PC-3 (cell line): ENCODE measurements around the gene ATP13A3. TPM values are rescaled to one million over a fixed set of nuclear protein-coding genes. Genes with fewer than 3 reads are reported as not detected.

Experiments used
- ATAC-seq: fragments of 200-7000 bp; cut with Tn5 transposase; 2 replicates; pipeline ENCODE4 v1.9.1; 2020; ENCODE audit warnings: mild to moderate bottlenecking, moderate library complexity
- BruUV-seq: library from RNA; stranded (reverse); fragments of 400-500 nt; replicated peaks from 2 replicates; lab custom pipeline; 2021; lab: Mats Ljungman, UMichigan
- CTCF ChIA-PET: fragments of 300-600 bp; sonication (Branson Sonifier 250); formaldehyde crosslinking; loops from one replicate; lab custom pipeline; 2022; ENCODE audit warnings: antibody characterized with exemption; lab: Charles Lee
- POLR2A ChIA-PET: fragments of 300-600 bp; sonication (Branson Sonifier 250); formaldehyde crosslinking; loops from one replicate; lab custom pipeline; 2022; ENCODE audit warnings: antibody characterized with exemption; ENCODE audit not compliant: unreplicated experiment; lab: Charles Lee
- DNase-seq: peaks from one replicate; pipeline ENCODE4 v3.0.0-alpha.2; 2015
- H2AFZ ChIP-seq: fragments of 300-600 bp; sonication (generic); 2 replicates; pipeline ENCODE4 v1.6.0; 2016; ENCODE audit warnings: antibody characterized with exemption, low read length
- H3F3A ChIP-seq: fragments of 300-600 bp; sonication (generic); one replicate; pipeline ENCODE4 v1.6.0; 2017; ENCODE audit warnings: antibody characterized with exemption, low read length, control low read depth, mild to moderate bottlenecking; ENCODE audit not compliant: unreplicated experiment
- H3K27ac ChIP-seq: fragments of 300-600 bp; sonication (generic); 2 replicates; pipeline ENCODE4 v1.5.1; 2016; ENCODE audit warnings: mild to moderate bottlenecking, low read length
- H3K27me3 ChIP-seq: fragments of 300-600 bp; sonication (generic); 2 replicates; pipeline ENCODE4 v1.6.1; 2016; ENCODE audit warnings: low read length, mixed read lengths
- H3K36me3 ChIP-seq: fragments of 300-600 bp; sonication (generic); 2 replicates; pipeline ENCODE4 v1.6.1; 2016; ENCODE audit warnings: low read depth, mixed run types, low read length, mixed read lengths
- H3K4me1 ChIP-seq: fragments of 300-600 bp; sonication (generic); 2 replicates; pipeline ENCODE4 v1.5.1; 2016; ENCODE audit warnings: low read length; ENCODE audit not compliant: insufficient read depth
- H3K4me2 ChIP-seq: fragments of 300-600 bp; sonication (generic); 2 replicates; pipeline ENCODE4 v1.6.0; 2016; ENCODE audit warnings: low read length
- H3K4me3 ChIP-seq: fragments of 300-600 bp; sonication (generic); 2 replicates; pipeline ENCODE4 v1.5.1; 2016; ENCODE audit warnings: mild to moderate bottlenecking, low read length, mixed read lengths
- H3K79me2 ChIP-seq: fragments of 300-600 bp; sonication (generic); 2 replicates; pipeline ENCODE4 v1.6.1; 2017; ENCODE audit warnings: low read length, mixed read lengths
- H3K9ac ChIP-seq: fragments of 300-600 bp; sonication (generic); 2 replicates; pipeline ENCODE4 v1.6.0; 2016; ENCODE audit warnings: mild to moderate bottlenecking, low read length
- H3K9me2 ChIP-seq: fragments of 300-600 bp; sonication (generic); replicated peaks from 2 replicates; pipeline ENCODE4 v1.6.1; 2016; ENCODE audit warnings: mixed run types, low read length, mixed read lengths
- H3K9me3 ChIP-seq: fragments of 300-600 bp; sonication (generic); 2 replicates; pipeline ENCODE4 v1.6.1; 2016; ENCODE audit warnings: low read length, mixed read lengths
- H4K20me1 ChIP-seq: fragments of 300-600 bp; sonication (generic); 2 replicates; pipeline ENCODE4 v1.6.1; 2016; ENCODE audit warnings: low read length, mixed read lengths
- CTCF ChIP-seq: fragments of 300-600 bp; sonication (generic); conservative IDR thresholded peaks from 2 replicates; pipeline ENCODE4 v1.5.1; 2017; ENCODE audit warnings: antibody characterized with exemption, low read depth, mild to moderate bottlenecking, low read length
- EZH2 ChIP-seq: fragments of 300-600 bp; sonication (generic); IDR thresholded peaks from one replicate; pipeline ENCODE4 v1.6.1; 2017; ENCODE audit warnings: antibody characterized with exemption, mild to moderate bottlenecking, low read length; ENCODE audit not compliant: unreplicated experiment
- EZH2phosphoT487 ChIP-seq: fragments of 300-600 bp; sonication (generic); IDR thresholded peaks from 2 replicates; pipeline ENCODE4 v1.6.1; 2018; ENCODE audit warnings: mild to moderate bottlenecking, antibody characterized with exemption, low read length, borderline replicate concordance
- intact Hi-C: fragments of 100-400 bp; cut with micrococcal nuclease; formaldehyde crosslinking; loops from 2 replicates; pipeline ENCODE4 v1.9.0; 2023
- total RNA-seq: library from RNA; depleted of rRNA; stranded (reverse); fragments of >200 nt; gene quantifications from 2 replicates; pipeline ENCODE4 v1.2.3, GENCODE V29; 2014

Gene ATP13A3
- total RNA-seq, 1 experiment from 2014 or later: 69.4 TPM

- no peaks in the 10 kb centered on the region for H3F3A ChIP-seq
- no peak overlapping the region for H3K9ac ChIP-seq
- H3K4me3 ChIP-seq: no peak overlapping the region
- peaks cover 19% of the 10 kb centered on the region for H3K27me3 ChIP-seq
- H3K36me3 ChIP-seq: no peaks in the 10 kb centered on the region
- no peaks in the 10 kb centered on the region for H3K9me3 ChIP-seq
- no peaks in the 10 kb centered on the region for H3K4me1 ChIP-seq
- no peaks in the 10 kb centered on the region for H4K20me1 ChIP-seq
- H3K79me2 ChIP-seq: no peaks in the 10 kb centered on the region
- ChIA-PET POLR2A (no interaction called here), CTCF (no interaction called here)
- no peak overlapping the region for H2AFZ ChIP-seq
- no peak for TF ChIP-seq EZH2phosphoT487
- DNase-seq (no peak), ATAC-seq (no peak)
- no peak overlapping the region for H3K27ac ChIP-seq
- H3K9me2 ChIP-seq: no peaks in the 10 kb centered on the region
- BruUV-seq: no TSS peak
- intact Hi-C loops: no loop called here
- no peak overlapping the region for H3K4me2 ChIP-seq
Measured at GRCh38 chr3:194392576-194392975, 94.2 kb downstream of the ATP13A3 start.

GRCh38 chr3:194390835-194391234, 96.0 kb downstream of the ATP13A3 start:
- H3F3A ChIP-seq: no peaks in the 10 kb centered on the region
- DNase-seq: no peak
- H3K9me3 ChIP-seq: no peaks in the 10 kb centered on the region
- no TSS peak for BruUV-seq
- H4K20me1 ChIP-seq: no peaks in the 10 kb centered on the region
- no peak for ATAC-seq
- no peak overlapping the region for H3K9ac ChIP-seq
- no peak overlapping the region for H2AFZ ChIP-seq
- ChIA-PET CTCF (no interaction called here), POLR2A (no interaction called here)
- no peak overlapping the region for H3K4me3 ChIP-seq
- no peaks in the 10 kb centered on the region for H3K4me1 ChIP-seq
- H3K4me2 ChIP-seq: no peak overlapping the region
- no peaks in the 10 kb centered on the region for H3K79me2 ChIP-seq
- H3K9me2 ChIP-seq: no peaks in the 10 kb centered on the region
- H3K27ac ChIP-seq: no peak overlapping the region
- H3K36me3 ChIP-seq: no peaks in the 10 kb centered on the region
- intact Hi-C loops: no loop called here
- TF ChIP-seq EZH2 (no peak), EZH2phosphoT487 (no peak), CTCF (no peak)
- peaks cover 19% of the 10 kb centered on the region for H3K27me3 ChIP-seq

GRCh38 chr3:194389269-194389668, 97.5 kb downstream of the ATP13A3 start:
- no peak overlapping the region for H3K27ac ChIP-seq
- H4K20me1 ChIP-seq: no peaks in the 10 kb centered on the region
- no peaks in the 10 kb centered on the region for H3K9me2 ChIP-seq
- H3K79me2 ChIP-seq: no peaks in the 10 kb centered on the region
- H3K4me2 ChIP-seq: no peak overlapping the region
- H3K27me3 ChIP-seq: peaks cover 19% of the 10 kb centered on the region
- no peak overlapping the region for H3K9ac ChIP-seq
- no peak overlapping the region for H2AFZ ChIP-seq
- ChIA-PET CTCF (no interaction called here), POLR2A (no interaction called here)
- no peaks in the 10 kb centered on the region for H3K4me1 ChIP-seq
- H3K36me3 ChIP-seq: no peaks in the 10 kb centered on the region
- BruUV-seq: no TSS peak
- no peak for ATAC-seq
- TF ChIP-seq EZH2phosphoT487: no peak
- no peak for TF ChIP-seq EZH2
- TF ChIP-seq CTCF: no peak
- no peaks in the 10 kb centered on the region for H3K9me3 ChIP-seq
- H3K4me3 ChIP-seq: no peak overlapping the region
- H3F3A ChIP-seq: no peaks in the 10 kb centered on the region
- intact Hi-C loops: no loop called here
- no peak for DNase-seq
